ENCODE results near the gene TBC1D22B.

The TBC1D22B gene

DNA sequence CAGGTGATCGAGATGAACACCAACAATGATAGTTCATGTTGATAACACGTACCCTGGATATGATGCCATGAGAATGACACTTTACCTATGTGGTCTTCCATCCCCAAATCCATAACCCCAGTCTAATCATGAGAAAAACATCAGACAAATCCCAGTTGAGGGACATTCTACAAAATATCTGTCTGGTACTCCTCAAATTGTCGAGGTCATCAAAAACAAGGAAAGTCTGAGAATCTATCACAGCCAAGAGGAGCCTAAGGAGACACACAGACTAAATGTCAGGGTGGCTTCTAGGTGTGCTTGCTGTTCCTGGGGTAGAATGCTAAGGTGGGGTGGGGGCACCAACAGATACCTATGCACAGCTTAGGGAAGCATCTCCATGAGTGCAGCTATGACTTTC, 93.5 kb downstream of the TBC1D22B start:
- Histone ChIP-seq H3K4me3 (ENCODE audit: low read depth in 1 of 2, low read length in 1 of 2) (no peak overlapping the region), H3K9me3 (no peaks in the 10 kb centered on the region), H3K4me1 (ENCODE audit: control insufficient read depth in 1 of 2, insufficient read depth in 1 of 2, low read depth in 1 of 2, low read length in 1 of 2) (peaks cover 10 to 12% of the 10 kb centered on the region in 2 experiments), H3K27ac (no peak overlapping the region), H3K27me3 (peaks cover 26% of the 10 kb centered on the region), H3K36me3 (no peaks in the 10 kb centered on the region)
- TF ChIP-seq, protein P1, sequence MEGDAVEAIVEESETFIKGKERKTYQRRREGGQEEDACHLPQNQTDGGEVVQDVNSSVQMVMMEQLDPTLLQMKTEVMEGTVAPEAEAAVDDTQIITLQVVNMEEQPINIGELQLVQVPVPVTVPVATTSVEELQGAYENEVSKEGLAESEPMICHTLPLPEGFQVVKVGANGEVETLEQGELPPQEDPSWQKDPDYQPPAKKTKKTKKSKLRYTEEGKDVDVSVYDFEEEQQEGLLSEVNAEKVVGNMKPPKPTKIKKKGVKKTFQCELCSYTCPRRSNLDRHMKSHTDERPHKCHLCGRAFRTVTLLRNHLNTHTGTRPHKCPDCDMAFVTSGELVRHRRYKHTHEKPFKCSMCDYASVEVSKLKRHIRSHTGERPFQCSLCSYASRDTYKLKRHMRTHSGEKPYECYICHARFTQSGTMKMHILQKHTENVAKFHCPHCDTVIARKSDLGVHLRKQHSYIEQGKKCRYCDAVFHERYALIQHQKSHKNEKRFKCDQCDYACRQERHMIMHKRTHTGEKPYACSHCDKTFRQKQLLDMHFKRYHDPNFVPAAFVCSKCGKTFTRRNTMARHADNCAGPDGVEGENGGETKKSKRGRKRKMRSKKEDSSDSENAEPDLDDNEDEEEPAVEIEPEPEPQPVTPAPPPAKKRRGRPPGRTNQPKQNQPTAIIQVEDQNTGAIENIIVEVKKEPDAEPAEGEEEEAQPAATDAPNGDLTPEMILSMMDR (IDR thresholded peaks at IDR 0.05) = no peak

DNA sequence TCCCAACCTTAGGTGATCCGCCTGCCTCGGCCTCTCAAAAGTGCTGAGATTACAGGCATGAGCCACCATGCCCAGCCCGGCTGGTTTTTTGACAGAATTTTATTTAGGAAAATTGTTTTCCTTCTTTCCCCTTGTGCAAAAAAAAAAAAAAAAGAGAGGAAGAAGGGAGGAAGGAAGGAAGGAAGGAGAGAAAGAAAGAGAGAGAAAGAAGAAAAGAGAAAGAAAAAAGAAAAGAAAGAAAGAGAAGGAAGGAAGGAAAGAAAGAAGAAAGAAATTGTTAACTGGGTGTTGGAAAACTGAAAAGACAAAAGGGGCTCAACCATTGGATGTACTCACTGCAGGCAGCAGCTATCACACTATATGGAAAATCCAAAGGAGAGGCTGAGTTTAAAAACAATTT, 94.8 kb downstream of the TBC1D22B start:
- Histone ChIP-seq H3K4me3 (ENCODE audit: low read depth in 1 of 2, low read length in 1 of 2) (no peak overlapping the region), H3K4me1 (ENCODE audit: control insufficient read depth in 1 of 2, insufficient read depth in 1 of 2, low read depth in 1 of 2, low read length in 1 of 2) (peaks cover 10 to 12% of the 10 kb centered on the region in 2 experiments), H3K27ac (no peak overlapping the region), H3K27me3 (peaks cover 29% of the 10 kb centered on the region), H3K9me3 (no peaks in the 10 kb centered on the region), H3K36me3 (no peaks in the 10 kb centered on the region)
- TF ChIP-seq, protein P1 (IDR thresholded peaks at IDR 0.05) = no peak

- H3K4me3 ChIP-seq (ENCODE audit: low read depth in 1 of 2, low read length in 1 of 2) = peak within 1 kb of the TSS; percentile 70 to 78
- H3K9me3 ChIP-seq = no peaks in the 10 kb centered on the region
- H3K27ac ChIP-seq = no peak within 1 kb of the TSS
- TF ChIP-seq, protein P1 (IDR thresholded peaks at IDR 0.05) = no peak
- H3K36me3 ChIP-seq = no peaks in the 10 kb centered on the region
- peaks cover 29% of the 10 kb centered on the region for H3K27me3 ChIP-seq
- peaks cover 10 to 12% of the 10 kb centered on the region in 2 experiments for H3K4me1 ChIP-seq (ENCODE audit: control insufficient read depth in 1 of 2, insufficient read depth in 1 of 2, low read depth in 1 of 2, low read length in 1 of 2)
Measured at GRCh38 chr6:37353761-37354525, 96.4 kb downstream of the TBC1D22B start, which contains the start of gene RNF8. TSS of gene RNF8 (plus strand) at chr6:37353983. CDS start at chr6:37354165, 182 bp downstream.

DNA sequence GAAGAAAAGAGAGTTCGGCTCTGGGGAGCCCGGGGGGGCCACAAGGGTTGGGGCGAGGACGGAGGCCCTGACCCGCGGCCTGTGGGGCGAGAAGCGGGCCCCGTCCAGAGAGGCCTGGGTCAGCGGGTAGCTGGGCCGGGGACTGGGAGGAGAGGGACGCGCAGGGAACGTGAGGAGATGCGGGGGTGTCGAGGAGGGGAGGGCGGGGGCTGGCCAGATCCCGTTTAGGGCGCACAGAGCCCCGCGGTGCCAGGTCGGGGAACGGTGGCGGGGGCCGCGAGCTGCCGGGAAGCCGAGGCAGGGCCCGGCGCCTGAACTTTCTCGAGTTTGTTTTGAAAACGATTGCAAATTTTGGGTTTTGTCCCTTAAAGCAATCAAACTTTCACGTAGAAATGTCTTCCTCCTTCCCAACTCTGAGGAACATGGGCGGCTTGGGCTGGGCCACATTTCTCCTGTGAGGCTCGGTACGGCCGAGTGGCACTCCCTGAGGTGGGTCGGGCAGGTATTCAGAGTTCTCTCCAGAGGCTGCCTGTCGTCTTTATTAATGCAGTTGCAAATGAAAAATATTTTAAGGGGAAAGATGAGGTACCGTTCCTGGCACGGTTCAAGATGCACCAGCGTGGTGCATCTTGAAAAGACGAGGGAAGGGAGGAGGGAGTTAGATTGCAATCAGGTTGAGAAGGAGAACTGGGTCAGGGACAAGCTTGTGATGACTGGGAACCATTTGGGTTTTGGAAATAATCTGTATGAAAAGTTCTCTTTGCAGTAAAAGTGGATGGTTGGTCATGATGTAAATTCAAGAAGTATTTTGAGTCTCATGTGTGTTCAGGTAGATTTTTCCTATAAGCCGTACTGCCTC, 97.2 kb downstream of the TBC1D22B start:
- Histone ChIP-seq H3K27ac (no peak overlapping the region), H3K4me1 (ENCODE audit: control insufficient read depth in 1 of 2, insufficient read depth in 1 of 2, low read depth in 1 of 2, low read length in 1 of 2) (peaks cover 10 to 12% of the 10 kb centered on the region in 2 experiments), H3K4me3 (ENCODE audit: low read depth in 1 of 2, low read length in 1 of 2) (peak overlapping the region; percentile 70 to 78), H3K36me3 (no peaks in the 10 kb centered on the region), H3K9me3 (no peaks in the 10 kb centered on the region), H3K27me3 (peaks cover 29% of the 10 kb centered on the region)
- TF ChIP-seq, protein P1 (IDR thresholded peaks at IDR 0.05) = no peak

DNA sequence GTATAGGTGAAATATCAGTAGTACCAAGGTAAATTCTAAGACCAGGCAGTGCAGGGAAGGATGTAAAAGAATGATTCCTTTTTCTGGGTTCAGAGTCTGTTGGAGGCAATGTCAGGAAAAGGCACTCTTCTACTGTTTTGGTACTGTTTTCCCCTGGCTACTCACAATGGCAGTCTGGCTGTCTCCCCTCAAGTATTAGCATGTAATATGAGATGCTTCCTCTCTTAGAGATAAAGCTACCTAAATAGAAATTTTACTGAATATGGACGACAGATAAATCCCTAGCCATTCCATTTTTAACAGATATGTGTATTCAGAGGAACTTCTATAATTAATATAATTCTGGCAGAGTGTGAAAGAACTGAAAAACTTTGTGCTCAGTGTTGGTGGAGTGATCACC, 99.7 kb downstream of the TBC1D22B start:
- TF ChIP-seq, protein P1 (IDR thresholded peaks at IDR 0.05) = no peak
- H3K4me1 ChIP-seq (ENCODE audit: control insufficient read depth in 1 of 2, insufficient read depth in 1 of 2, low read depth in 1 of 2, low read length in 1 of 2) = peaks cover 10 to 12% of the 10 kb centered on the region in 2 experiments
- H3K27ac ChIP-seq = no peak overlapping the region
- no peaks in the 10 kb centered on the region for H3K9me3 ChIP-seq
- no peak overlapping the region for H3K4me3 ChIP-seq (ENCODE audit: low read depth in 1 of 2, low read length in 1 of 2)
- H3K36me3 ChIP-seq = peaks cover 6% of the 10 kb centered on the region
- H3K27me3 ChIP-seq = peaks cover 29% of the 10 kb centered on the region

Data from neutrophil (primary cell).